ENCODE results near the gene SLAIN1. TPM values are rescaled to one million over a fixed set of nuclear protein-coding genes. Genes with fewer than 3 reads are reported as not detected.

The SLAIN1 gene
- total and polyA plus RNA-seq, 2 of the 13 experiments (the other 11 are each of a cell fraction or from before 2014, with no cell fraction given), result 1.2 to 4.5 TPM

- TF ChIP-seq AHDC1 (CRISPR knock-in tag; IDR thresholded peaks at IDR 0.05; ENCODE audit: borderline replicate concordance) (no peak), RXRB (CRISPR knock-in tag; IDR thresholded peaks at IDR 0.05; ENCODE audit: borderline replicate concordance) (no peak), ZNF552 (CRISPR knock-in tag; IDR thresholded peaks at IDR 0.05; ENCODE audit: borderline replicate concordance) (no peak), ZNF33B (CRISPR knock-in tag; IDR thresholded peaks at IDR 0.05) (no peak)
Measured at GRCh38 chr13:77719128-77719527, 21.6 kb downstream of the SLAIN1 start (continued).

GRCh38 chr13:77720988-77721387 lies 23.5 kb downstream of the SLAIN1 start:
- H3K79me2 ChIP-seq (ENCODE audit: insufficient read depth, low read length), result no peaks in the 10 kb centered on the region
- 48% methylated on average over 5 of the region's 5 CpGs for WGBS (ENCODE audit: low lambda C conversion rate)
- no TSS peak for BruUV-seq (replicated peaks)
- ChIA-PET CTCF (ENCODE audit: low intra/inter-chr PET ratio, low total read pairs) (no interaction called here), POLR2A (no interaction called here)
- no peak overlapping the region for H3K4me2 ChIP-seq (ENCODE audit: low read depth, low read length)
- H4K20me1 ChIP-seq (ENCODE audit: insufficient read depth, low read length), result no peaks in the 10 kb centered on the region
- FAIRE-seq (no peak), ATAC-seq (no peak), DNase-seq (ENCODE audit: low spot score) (no peak)
- no peak overlapping the region for H3K9ac ChIP-seq (ENCODE audit: insufficient read depth, low read depth, low read length)
- H3K36me3 ChIP-seq (replicated peaks in 1 of 2; ENCODE audit: control insufficient read depth in 1 of 2, insufficient read depth in 2 of 2, low read length in 2 of 2), result no peaks in the 10 kb centered on the region
- intact Hi-C loops (cut with micrococcal nuclease; ENCODE audit: unreplicated experiment) (no loop called here), in situ Hi-C loops (cut with HindIII; ENCODE audit: extremely low pct_ligation_motif_present, low pct_unique_long_range_greater_than_20kb) (no loop called here)
- no peak overlapping the region for H3K27ac ChIP-seq (ENCODE audit: extremely low read length, insufficient read depth, low read length)
- H2AFZ ChIP-seq (ENCODE audit: low read length), result no peak overlapping the region
- no peaks in the 10 kb centered on the region for H3K27me3 ChIP-seq (ENCODE audit: control insufficient read depth in 1 of 2, insufficient read depth in 2 of 2, low read length in 2 of 2)
- H3K4me3 ChIP-seq (replicated peaks in 1 of 3; ENCODE audit: insufficient read depth in 1 of 3, low read depth in 2 of 3, low read length in 3 of 3), result no peak overlapping the region
- no peaks in the 10 kb centered on the region for H3K4me1 ChIP-seq (ENCODE audit: insufficient read depth, low read length)
- no peaks in the 10 kb centered on the region for H3K9me3 ChIP-seq (ENCODE audit: low read length)
- no peak for TF ChIP-seq ZNF557 (CRISPR knock-in tag; IDR thresholded peaks at IDR 0.05)
- no peak for TF ChIP-seq CREB1 (IDR thresholded peaks at IDR 0.05)
- TF ChIP-seq CREB1 (CRISPR knock-in tag; IDR thresholded peaks at IDR 0.05), result no peak
- no peak for TF ChIP-seq DNMT3B (CRISPR knock-in tag; conservative IDR thresholded peaks at IDR 0.05)
- TF ChIP-seq EED (CRISPR knock-in tag; IDR thresholded peaks at IDR 0.05), result no peak
- TF ChIP-seq, protein P1, sequence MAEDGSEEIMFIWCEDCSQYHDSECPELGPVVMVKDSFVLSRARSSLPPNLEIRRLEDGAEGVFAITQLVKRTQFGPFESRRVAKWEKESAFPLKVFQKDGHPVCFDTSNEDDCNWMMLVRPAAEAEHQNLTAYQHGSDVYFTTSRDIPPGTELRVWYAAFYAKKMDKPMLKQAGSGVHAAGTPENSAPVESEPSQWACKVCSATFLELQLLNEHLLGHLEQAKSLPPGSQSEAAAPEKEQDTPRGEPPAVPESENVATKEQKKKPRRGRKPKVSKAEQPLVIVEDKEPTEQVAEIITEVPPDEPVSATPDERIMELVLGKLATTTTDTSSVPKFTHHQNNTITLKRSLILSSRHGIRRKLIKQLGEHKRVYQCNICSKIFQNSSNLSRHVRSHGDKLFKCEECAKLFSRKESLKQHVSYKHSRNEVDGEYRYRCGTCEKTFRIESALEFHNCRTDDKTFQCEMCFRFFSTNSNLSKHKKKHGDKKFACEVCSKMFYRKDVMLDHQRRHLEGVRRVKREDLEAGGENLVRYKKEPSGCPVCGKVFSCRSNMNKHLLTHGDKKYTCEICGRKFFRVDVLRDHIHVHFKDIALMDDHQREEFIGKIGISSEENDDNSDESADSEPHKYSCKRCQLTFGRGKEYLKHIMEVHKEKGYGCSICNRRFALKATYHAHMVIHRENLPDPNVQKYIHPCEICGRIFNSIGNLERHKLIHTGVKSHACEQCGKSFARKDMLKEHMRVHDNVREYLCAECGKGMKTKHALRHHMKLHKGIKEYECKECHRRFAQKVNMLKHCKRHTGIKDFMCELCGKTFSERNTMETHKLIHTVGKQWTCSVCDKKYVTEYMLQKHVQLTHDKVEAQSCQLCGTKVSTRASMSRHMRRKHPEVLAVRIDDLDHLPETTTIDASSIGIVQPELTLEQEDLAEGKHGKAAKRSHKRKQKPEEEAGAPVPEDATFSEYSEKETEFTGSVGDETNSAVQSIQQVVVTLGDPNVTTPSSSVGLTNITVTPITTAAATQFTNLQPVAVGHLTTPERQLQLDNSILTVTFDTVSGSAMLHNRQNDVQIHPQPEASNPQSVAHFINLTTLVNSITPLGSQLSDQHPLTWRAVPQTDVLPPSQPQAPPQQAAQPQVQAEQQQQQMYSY (CRISPR knock-in tag; IDR thresholded peaks at IDR 0.05), result no peak
- TF ChIP-seq GATAD1 (CRISPR knock-in tag; IDR thresholded peaks at IDR 0.05), result no peak

All from HepG2 (cell line).